ENCODE measurements around the gene MOB1B. TPM values are rescaled to one million over a fixed set of nuclear protein-coding genes. Genes with fewer than 3 reads are reported as not detected.

MOB1B gene
- 4.8 to 8.5 TPM (median 7.0 TPM) in 5 replicates for total RNA-seq (2022; extraction: Qiagen RNA extraction)

GRCh38 chr4:70901984-70902576 is at the start of gene MOB1B:
MOB1B (plus strand) TSS chr4:70902369; CDS start chr4:70902537, 168 bp downstream.

DNA sequence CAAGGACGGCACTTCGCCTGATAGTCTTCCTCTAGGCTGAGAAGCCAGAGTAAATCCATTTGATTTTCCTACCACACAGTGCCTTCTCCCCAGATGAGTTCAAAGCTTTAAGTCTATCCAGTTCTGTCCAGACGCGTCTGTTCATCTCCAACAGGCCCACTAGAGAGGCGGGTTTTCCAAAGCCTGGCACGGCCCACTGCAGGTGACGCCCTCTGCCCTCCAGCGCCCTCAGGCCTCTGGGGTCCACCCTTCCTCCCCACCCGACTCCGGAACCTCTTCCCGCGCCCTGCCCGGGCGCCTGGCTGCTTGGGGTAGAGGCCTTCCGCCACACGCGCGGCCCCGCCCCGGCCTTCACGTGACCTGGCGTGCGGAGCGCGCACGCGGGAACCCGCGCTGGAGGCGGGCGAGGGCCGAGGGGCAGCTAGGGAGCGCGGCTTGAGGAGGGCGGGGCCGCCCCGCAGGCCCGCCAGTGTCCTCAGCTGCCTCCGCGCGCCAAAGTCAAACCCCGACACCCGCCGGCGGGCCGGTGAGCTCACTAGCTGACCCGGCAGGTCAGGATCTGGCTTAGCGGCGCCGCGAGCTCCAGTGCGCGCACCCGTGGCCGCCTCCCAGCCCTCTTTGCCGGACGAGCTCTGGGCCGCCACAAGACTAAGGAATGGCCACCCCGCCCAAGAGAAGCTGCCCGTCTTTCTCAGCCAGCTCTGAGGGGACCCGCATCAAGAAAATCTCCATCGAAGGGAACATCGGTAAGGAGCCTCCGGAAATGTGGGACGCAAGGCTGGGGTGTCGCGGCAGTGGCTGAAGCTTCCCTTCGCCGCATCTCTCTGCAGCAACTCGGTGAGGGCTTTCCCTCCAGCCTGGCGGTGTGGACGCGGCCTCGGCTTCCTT is 91.3 kb downstream of the MOB1B start, which contains the start of gene DCK:
Gene DCK, plus strand, starts transcription at position 469 of the 888 bp plus-strand sequence. Its CDS starts 187 bp downstream, at position 656.

Other genes starting within 250 kb of the MOB1B start
- gene JCHAIN, start 235.9 kb upstream of the MOB1B start, total RNA-seq (2022; extraction: Qiagen RNA extraction) = 0.06 to 0.23 TPM (median 0.14 TPM) in 4 of 5 replicates, not detected in the other
- gene UTP3, start 213.8 kb upstream of the MOB1B start, total RNA-seq (2022; extraction: Qiagen RNA extraction) = 32.4 to 44.0 TPM (median 33.0 TPM) in 5 replicates
- gene RUFY3, start 180.4 kb upstream of the MOB1B start, total RNA-seq (2022; extraction: Qiagen RNA extraction) = 5.8 to 8.0 TPM (median 7.2 TPM) in 5 replicates
- gene GRSF1, start 62.5 kb upstream of the MOB1B start, total RNA-seq (2022; extraction: Qiagen RNA extraction) = 73.4 to 81.3 TPM (median 76.4 TPM) in 5 replicates
- gene DCK, start 91.3 kb downstream of the MOB1B start, total RNA-seq (2022; extraction: Qiagen RNA extraction) = 13.3 to 18.9 TPM (median 16.5 TPM) in 5 replicates

Data from A549 treated with dexamethasone at 1 μM for 4 hours (cell line).